B cell (primary cell): ENCODE data around the gene ASTL. TPM values are rescaled to one million over a fixed set of nuclear protein-coding genes. Genes with fewer than 3 reads are reported as not detected.

Experiments
- ATAC-seq: fragments of 200-7000 bp; cut with Tn5 transposase; one replicate; pipeline ENCODE4 v1.10.0; 2021; ENCODE audit warnings: low read depth, mild to moderate bottlenecking, moderate number of reproducible peaks, moderate library complexity
- CTCF ChIA-PET: fragments of 350-600 bp; sonication (Branson Sonifier 250); formaldehyde crosslinking; loops from one replicate; lab custom pipeline; 2021; ENCODE audit warnings: antibody characterized with exemption, inconsistent platforms; lab: Charles Lee
- POLR2A ChIA-PET: fragments of 350-600 bp; sonication (Branson Sonifier 250); formaldehyde crosslinking; loops from one replicate; lab custom pipeline; 2021; ENCODE audit warnings: antibody characterized with exemption; lab: Charles Lee
- DNase-seq: peaks from one replicate; pipeline ENCODE4 v3.0.0; 2013
- H2AFZ ChIP-seq: 2 replicates; pipeline ENCODE4 v1.6.1; 2012; ENCODE audit warnings: mild to moderate bottlenecking, low read depth, low read length; ENCODE audit not compliant: insufficient read depth, poor library complexity, severe bottlenecking
- H3K27ac ChIP-seq, 2 donors: 1 replicate in 1 of 2; 2 replicates in 1 of 2; pipeline ENCODE4 v1.5.1; 2012 to 2013; ENCODE audit warnings: low read length in 2 of 2, mild to moderate bottlenecking in 2 of 2, moderate library complexity in 1 of 2
- H3K27me3 ChIP-seq, 4 experiments: fragments of 200-600 bp in 1 of 4; sonication (generic) in 1 of 4; replicated peaks in 1 of 4; 1 replicate in 2 of 4; 2 replicates in 2 of 4; pipeline versions ENCODE4 v1.6.1 to v1.7.0; 2013 to 2016; ENCODE audit warnings: low read length in 3 of 4, mild to moderate bottlenecking in 2 of 4, mixed read lengths in 1 of 4, moderate library complexity in 1 of 4; ENCODE audit not compliant: insufficient read depth in 4 of 4, control insufficient read depth in 3 of 4; ENCODE audit errors: control extremely low read depth in 1 of 4
- H3K36me3 ChIP-seq, 2 experiments: replicated peaks in 1 of 2; 1 replicate in 1 of 2; 2 replicates in 1 of 2; pipeline versions ENCODE4 v1.6.1 to v1.7.1; 2013; ENCODE audit warnings: low read length in 1 of 2; ENCODE audit not compliant: insufficient read depth in 2 of 2, control insufficient read depth in 1 of 2; ENCODE audit errors: control extremely low read depth in 1 of 2, extremely low read depth in 1 of 2
- H3K4me1 ChIP-seq, 2 donors: fragments of 200-600 bp in 1 of 2; sonication (generic) in 1 of 2; 1 replicate in 1 of 2; 2 replicates in 1 of 2; pipeline versions ENCODE4 v1.5.1 to v1.6.1; 2013 to 2017; ENCODE audit warnings: low read length in 2 of 2; ENCODE audit not compliant: control insufficient read depth in 2 of 2, insufficient read depth in 2 of 2
- H3K4me2 ChIP-seq: replicated peaks from 2 replicates; pipeline ENCODE3; 2012; ENCODE audit warnings: mild to moderate bottlenecking, low read depth, low read length; ENCODE audit not compliant: poor library complexity, severe bottlenecking
- H3K4me3 ChIP-seq, 5 experiments: fragments of 200-600 bp in 1 of 5; sonication (generic) in 1 of 5; 1 replicate in 3 of 5; 2 replicates in 2 of 5; pipeline versions ENCODE4 v1.5.1 to v1.7.0; 2011 to 2016; ENCODE audit warnings: low read length in 4 of 5, mild to moderate bottlenecking in 4 of 5, low read depth in 2 of 5, control low read depth in 1 of 5, moderate library complexity in 1 of 5; ENCODE audit not compliant: insufficient read depth in 1 of 5; ENCODE audit errors: control extremely low read depth in 1 of 5, extremely low read depth in 1 of 5
- H3K79me2 ChIP-seq: fragments of 200-600 bp; sonication (generic); one replicate; pipeline ENCODE4 v1.6.0; 2016; ENCODE audit warnings: low read length; ENCODE audit not compliant: control insufficient read depth, insufficient read depth
- H3K9ac ChIP-seq: fragments of 200-600 bp; sonication (generic); 2 replicates; pipeline ENCODE4 v1.6.1; 2017; ENCODE audit warnings: mild to moderate bottlenecking, low read length, moderate library complexity
- H3K9me3 ChIP-seq, 3 donors: one replicate each; pipeline versions ENCODE4 v1.6.1 to v1.7.1; 2013; ENCODE audit warnings: low read length in 2 of 3; ENCODE audit not compliant: control insufficient read depth in 2 of 3, insufficient read depth in 1 of 3; ENCODE audit errors: control extremely low read depth in 1 of 3
- H4K20me1 ChIP-seq: 2 replicates; pipeline ENCODE4 v1.6.0; 2012; ENCODE audit warnings: mild to moderate bottlenecking, low read length; ENCODE audit not compliant: insufficient read depth, control insufficient read depth, poor library complexity, severe bottlenecking
- H3K27ac Mint-ChIP-seq: one replicate; pipeline ENCODE4 v1.8.0; 2021; ENCODE audit warnings: mixed read lengths
- H3K27me3 Mint-ChIP-seq: one replicate; pipeline ENCODE4 v1.8.0; 2021; ENCODE audit warnings: mixed read lengths
- H3K4me1 Mint-ChIP-seq: one replicate; pipeline ENCODE4 v1.8.0; 2021; ENCODE audit warnings: mixed read lengths
- H3K4me3 Mint-ChIP-seq: one replicate; pipeline ENCODE4 v1.8.0; 2021; ENCODE audit warnings: mixed read lengths
- H3K9me3 Mint-ChIP-seq: one replicate; pipeline ENCODE4 v1.8.0; 2022; ENCODE audit warnings: mixed read lengths; ENCODE audit not compliant: insufficient read depth
- EZH2 ChIP-seq: IDR thresholded peaks from 2 replicates; pipeline ENCODE4 v1.6.1; 2012; ENCODE audit warnings: borderline replicate concordance, low read depth, mild to moderate bottlenecking, moderate library complexity, low read length; ENCODE audit not compliant: insufficient read depth, poor library complexity, severe bottlenecking
- WGBS: methylation state at CpG from one replicate; pipeline ENCODE4 v1.1.5; 2013; ENCODE audit warnings: missing lambda C conversion rate; ENCODE audit not compliant: insufficient coverage; 5-methylcytosine and 5-hydroxymethylcytosine counted together
- intact Hi-C: fragments of 100-400 bp; cut with micrococcal nuclease; formaldehyde crosslinking; loops from one replicate; pipeline ENCODE4 v1.10.0; 2022
- polyA plus RNA-seq: library from polyadenylated mRNA; depleted of rRNA; stranded (reverse); fragments of >200 nt; gene quantifications from 2 replicates; pipeline ENCODE4 v1.2.3, GENCODE V29; 2012
- total RNA-seq, 2 donors: library from RNA; stranded (reverse); fragments of 120-200 nt in 1 of 2; gene quantifications; 1 replicate in 1 of 2; 2 replicates in 1 of 2; pipeline versions ENCODE4 v1.2.3 to v1.2.4, GENCODE V29; 2013 to 2022
- TF ChIP-seq, protein P1 (sequence below): fragments of 200-600 bp; IDR thresholded peaks from one replicate; pipeline ENCODE4 v1.8.0; 2022; ENCODE audit warnings: antibody characterized with exemption, mild to moderate bottlenecking

The ASTL gene
- total and polyA plus RNA-seq, 2 donors (not counting 1 experiment from before 2014, with no cell fraction given), result 0.15 to 0.59 TPM

DNA sequence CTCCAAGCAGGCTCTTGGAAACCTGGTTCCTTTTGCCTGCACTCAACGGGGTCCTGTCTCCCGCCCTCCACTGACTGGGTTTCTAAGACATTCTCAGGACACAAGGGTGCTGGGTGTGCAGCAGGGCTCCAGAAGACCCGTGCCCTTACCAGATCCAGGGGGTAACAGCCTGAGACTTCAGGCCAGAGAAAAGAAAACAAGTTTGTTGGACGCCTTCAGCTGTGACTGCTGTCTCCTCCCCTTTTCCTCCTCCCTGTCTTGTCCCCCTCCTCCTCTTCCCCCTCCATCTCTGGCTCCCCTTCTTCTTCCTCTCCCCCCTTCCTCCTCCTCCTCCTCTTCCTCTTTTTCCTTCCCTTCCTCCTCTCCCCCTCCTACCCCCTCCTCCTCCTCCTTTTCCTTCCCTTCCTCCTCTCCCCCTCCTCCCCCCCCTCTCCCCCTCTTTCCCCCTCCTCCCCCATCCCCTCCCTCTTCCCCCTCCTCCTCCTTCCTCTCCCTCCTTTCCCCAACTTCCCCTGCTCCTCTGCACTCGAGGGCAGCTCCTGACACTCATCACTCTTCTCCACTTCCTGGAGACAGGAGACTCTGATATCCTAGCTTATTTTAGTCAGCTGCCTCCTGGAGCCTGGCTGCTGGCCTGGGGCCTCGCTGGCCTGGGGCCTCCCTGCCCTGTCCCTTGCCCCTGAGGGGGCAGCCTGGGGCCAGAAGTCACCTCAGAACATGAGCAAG, 34.4 kb downstream of the ASTL start:
- H3K27ac ChIP-seq, result no peak overlapping the region
- Mint-ChIP-seq H3K4me3 (no peak overlapping the region), H3K27ac (no peak overlapping the region), H3K4me1 (no peaks in the 10 kb centered on the region), H3K9me3 (peaks cover 5% of the 10 kb centered on the region), H3K27me3 (peaks cover 8% of the 10 kb centered on the region)
- no peak overlapping the region for H3K4me3 ChIP-seq
- no peaks in the 10 kb centered on the region for H3K4me1 ChIP-seq
- 36% methylated on average over 6 of the region's 6 CpGs for WGBS
- ATAC-seq (no peak), DNase-seq (no peak)
- ChIA-PET CTCF (interaction anchor here (1.3 to 1.5 kb wide), 2 partner anchors 14 to 71 kb away, joined by 3 read pairs; no protein-coding TSS in a partner anchor), POLR2A (no interaction called here)
- no peaks in the 10 kb centered on the region for H3K36me3 ChIP-seq
- no peaks in the 10 kb centered on the region for H4K20me1 ChIP-seq
- peaks cover 0 to 3% (median 0%) of the 10 kb centered on the region in 4 experiments for H3K27me3 ChIP-seq
- peaks cover 0 to 23% (median 11%) of the 10 kb centered on the region in 3 donors for H3K9me3 ChIP-seq
- H3K9ac ChIP-seq, result no peak overlapping the region
- no peak overlapping the region for H2AFZ ChIP-seq
- intact Hi-C loops, result no loop called here
- TF ChIP-seq, protein P1, sequence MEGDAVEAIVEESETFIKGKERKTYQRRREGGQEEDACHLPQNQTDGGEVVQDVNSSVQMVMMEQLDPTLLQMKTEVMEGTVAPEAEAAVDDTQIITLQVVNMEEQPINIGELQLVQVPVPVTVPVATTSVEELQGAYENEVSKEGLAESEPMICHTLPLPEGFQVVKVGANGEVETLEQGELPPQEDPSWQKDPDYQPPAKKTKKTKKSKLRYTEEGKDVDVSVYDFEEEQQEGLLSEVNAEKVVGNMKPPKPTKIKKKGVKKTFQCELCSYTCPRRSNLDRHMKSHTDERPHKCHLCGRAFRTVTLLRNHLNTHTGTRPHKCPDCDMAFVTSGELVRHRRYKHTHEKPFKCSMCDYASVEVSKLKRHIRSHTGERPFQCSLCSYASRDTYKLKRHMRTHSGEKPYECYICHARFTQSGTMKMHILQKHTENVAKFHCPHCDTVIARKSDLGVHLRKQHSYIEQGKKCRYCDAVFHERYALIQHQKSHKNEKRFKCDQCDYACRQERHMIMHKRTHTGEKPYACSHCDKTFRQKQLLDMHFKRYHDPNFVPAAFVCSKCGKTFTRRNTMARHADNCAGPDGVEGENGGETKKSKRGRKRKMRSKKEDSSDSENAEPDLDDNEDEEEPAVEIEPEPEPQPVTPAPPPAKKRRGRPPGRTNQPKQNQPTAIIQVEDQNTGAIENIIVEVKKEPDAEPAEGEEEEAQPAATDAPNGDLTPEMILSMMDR, result no peak
- no peak for TF ChIP-seq EZH2
- no peak overlapping the region for H3K4me2 ChIP-seq
- H3K79me2 ChIP-seq, result no peaks in the 10 kb centered on the region

DNA sequence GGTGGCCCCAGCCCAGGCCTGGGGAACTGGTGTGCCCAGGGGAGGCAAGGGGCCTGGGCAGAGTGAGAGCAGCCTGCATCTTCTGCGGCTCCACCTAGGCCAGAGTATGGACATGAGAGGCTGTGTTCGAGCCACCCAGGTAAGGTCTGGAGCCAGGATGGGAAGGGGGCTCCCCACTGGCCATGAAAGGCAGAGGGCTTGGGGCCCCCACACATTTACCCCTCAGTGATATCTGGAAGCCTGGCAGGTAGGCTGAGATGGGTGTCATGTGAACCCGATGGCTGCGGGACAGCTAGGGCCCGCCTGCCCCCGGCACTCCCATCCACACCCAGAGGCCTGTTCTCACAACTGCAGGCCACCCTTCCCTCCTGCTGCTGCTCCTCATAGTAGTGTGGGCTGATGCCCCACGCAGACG, 35.1 kb downstream of the ASTL start:
- ATAC-seq (no peak), DNase-seq (no peak)
- H4K20me1 ChIP-seq, result no peaks in the 10 kb centered on the region
- TF ChIP-seq, protein P1, result no peak
- TF ChIP-seq EZH2, result no peak
- peaks cover 0 to 23% (median 11%) of the 10 kb centered on the region in 3 donors for H3K9me3 ChIP-seq
- no peaks in the 10 kb centered on the region for H3K36me3 ChIP-seq
- Mint-ChIP-seq H3K4me1 (no peaks in the 10 kb centered on the region), H3K27me3 (peaks cover 6% of the 10 kb centered on the region), H3K4me3 (no peak overlapping the region), H3K27ac (no peak overlapping the region), H3K9me3 (peaks cover 5% of the 10 kb centered on the region)
- ChIA-PET CTCF (interaction anchor here (1.5 kb wide), 1 partner anchor 15 kb away, joined by 3 read pairs; no protein-coding TSS in a partner anchor), POLR2A (no interaction called here)
- no peak overlapping the region for H3K9ac ChIP-seq
- H3K4me1 ChIP-seq, result no peaks in the 10 kb centered on the region
- intact Hi-C loops, result no loop called here
- no peak overlapping the region for H2AFZ ChIP-seq
- H3K79me2 ChIP-seq, result no peaks in the 10 kb centered on the region
- H3K4me2 ChIP-seq, result no peak overlapping the region
- no peak overlapping the region for H3K4me3 ChIP-seq
- 88% methylated on average over 8 of the region's 8 CpGs for WGBS
- H3K27ac ChIP-seq, result no peak overlapping the region
- H3K27me3 ChIP-seq, result no peaks in the 10 kb centered on the region
